Measurements from ENCODE around the gene DYDC2.

DYDC2 gene

GRCh38 chr10:80365510-80365909 is 8.9 kb downstream of the DYDC2 start:
- TF ChIP-seq CTCF (IDR thresholded peaks at IDR 0.05; ENCODE audit: insufficient read depth, missing control alignments), result no peak
- FAIRE-seq (no peak), DNase-seq (ENCODE audit: insufficient read length, low spot score) (no peak)

- no peak for FAIRE-seq
- DNase-seq (ENCODE audit: insufficient read length, low spot score), result no peak
- no peak for TF ChIP-seq CTCF (IDR thresholded peaks at IDR 0.05; ENCODE audit: insufficient read depth, missing control alignments)
These were observed 14.9 kb downstream of the DYDC2 start for GRCh38 chr10:80371467-80371866.

- FAIRE-seq, result no peak
- no peak for DNase-seq (ENCODE audit: insufficient read length, low spot score)
These were observed 16.1 kb downstream of the DYDC2 start for GRCh38 chr10:80372675-80373074.

GRCh38 chr10:80373502-80373901 is 16.9 kb downstream of the DYDC2 start:
- FAIRE-seq, result no peak
- no peak for TF ChIP-seq CTCF (IDR thresholded peaks at IDR 0.05; ENCODE audit: insufficient read depth, missing control alignments)
- DNase-seq (ENCODE audit: insufficient read length, low spot score), result no peak

More at GRCh38 chr10:80372675-80373074, 16.1 kb downstream of the DYDC2 start:
- no peak for TF ChIP-seq CTCF (IDR thresholded peaks at IDR 0.05; ENCODE audit: insufficient read depth, missing control alignments)

GRCh38 chr10:80379701-80380100 is 23.1 kb downstream of the DYDC2 start:
- no peak for FAIRE-seq
- no peak for DNase-seq (ENCODE audit: insufficient read length, low spot score)
- TF ChIP-seq CTCF (IDR thresholded peaks at IDR 0.05; ENCODE audit: insufficient read depth, missing control alignments), result no peak

- no peak for TF ChIP-seq CTCF (IDR thresholded peaks at IDR 0.05; ENCODE audit: insufficient read depth, missing control alignments)
- FAIRE-seq (no peak), DNase-seq (ENCODE audit: insufficient read length, low spot score) (no peak)
These were observed 23.6 kb downstream of the DYDC2 start for GRCh38 chr10:80380185-80380584.

- peak; percentile 70 for TF ChIP-seq CTCF (IDR thresholded peaks at IDR 0.05; ENCODE audit: insufficient read depth, missing control alignments)
- DNase-seq (ENCODE audit: insufficient read length, low spot score), result no peak
- FAIRE-seq, result no peak
These were observed 26.4 kb downstream of the DYDC2 start for GRCh38 chr10:80382989-80383388.

Measured in D721Med (cell line).